GM23248 (cell line): Measurements from ENCODE around the gene PCMT1. TPM values are rescaled to one million over a fixed set of nuclear protein-coding genes. Genes with fewer than 3 reads are reported as not detected.

Experiments used
- DNase-seq: peaks from one replicate; pipeline ENCODE4 v3.0.0-alpha.2; 2015
- H2AFZ ChIP-seq: fragments of 200-600 bp; sonication (generic); 2 replicates; pipeline ENCODE4 v1.6.1; 2016; ENCODE audit warnings: antibody characterized with exemption
- H3F3A ChIP-seq: fragments of 200-600 bp; sonication (generic); 2 replicates; pipeline ENCODE4 v1.6.1; 2016; ENCODE audit warnings: mild to moderate bottlenecking, antibody characterized with exemption, mixed run types; ENCODE audit not compliant: insufficient read depth
- H3K27ac ChIP-seq: fragments of 200-600 bp; sonication (generic); 2 replicates; pipeline ENCODE4 v1.5.1; 2016; ENCODE audit warnings: mild to moderate bottlenecking
- H3K27me3 ChIP-seq: fragments of 200-600 bp; sonication (generic); replicated peaks from 2 replicates; pipeline ENCODE4 v1.6.1; 2016; ENCODE audit warnings: mild to moderate bottlenecking; ENCODE audit not compliant: insufficient read depth
- H3K36me3 ChIP-seq: fragments of 200-600 bp; sonication (generic); 2 replicates; pipeline ENCODE4 v1.6.1; 2016; ENCODE audit warnings: low read depth, mild to moderate bottlenecking
- H3K4me1 ChIP-seq: fragments of 200-600 bp; sonication (generic); 2 replicates; pipeline ENCODE4 v1.6.1; 2016; ENCODE audit warnings: mild to moderate bottlenecking; ENCODE audit not compliant: insufficient read depth
- H3K4me2 ChIP-seq: fragments of 200-600 bp; sonication (generic); one replicate; pipeline ENCODE4 v1.6.1; 2016; ENCODE audit warnings: mild to moderate bottlenecking; ENCODE audit not compliant: unreplicated experiment
- H3K4me3 ChIP-seq: fragments of 200-600 bp; sonication (generic); 2 replicates; pipeline ENCODE4 v1.5.1; 2016; ENCODE audit warnings: mild to moderate bottlenecking
- H3K79me2 ChIP-seq: fragments of 200-600 bp; sonication (generic); 2 replicates; pipeline ENCODE4 v1.6.1; 2016; ENCODE audit warnings: mild to moderate bottlenecking; ENCODE audit not compliant: insufficient read depth
- H3K9ac ChIP-seq: fragments of 200-600 bp; sonication (generic); 2 replicates; pipeline ENCODE4 v1.6.1; 2016; ENCODE audit warnings: mild to moderate bottlenecking
- H3K9me2 ChIP-seq: fragments of 200-600 bp; sonication (generic); 2 replicates; pipeline ENCODE4 v1.6.1; 2016; ENCODE audit warnings: mixed run types, mild to moderate bottlenecking, moderate library complexity; ENCODE audit not compliant: insufficient read depth
- H3K9me3 ChIP-seq: fragments of 200-600 bp; sonication (generic); one replicate; pipeline ENCODE4 v1.6.1; 2017; ENCODE audit warnings: low read depth
- H4K20me1 ChIP-seq: fragments of 200-600 bp; sonication (generic); 2 replicates; pipeline ENCODE4 v1.6.0; 2016; ENCODE audit not compliant: insufficient read depth
- EZH2 ChIP-seq: fragments of 200-600 bp; sonication (generic); IDR thresholded peaks from 2 replicates; pipeline ENCODE4 v1.6.1; 2018; ENCODE audit warnings: antibody characterized with exemption, mild to moderate bottlenecking; ENCODE audit not compliant: insufficient read depth, poor library complexity, severe bottlenecking
- EZH2phosphoT487 ChIP-seq: fragments of 200-600 bp; sonication (generic); IDR thresholded peaks from 2 replicates; pipeline ENCODE4 v1.6.1; 2018; ENCODE audit warnings: antibody characterized with exemption, moderate library complexity, mild to moderate bottlenecking, low read depth; ENCODE audit not compliant: insufficient read depth
- WGBS, 2 experiments: methylation state at CpG; one replicate each; pipeline ENCODE4 v1.1.6; 2015 to 2017; ENCODE audit warnings: low lambda C conversion rate in 2 of 2, low coverage in 1 of 2; ENCODE audit errors: missing lambda C conversion rate in 2 of 2; 5-methylcytosine and 5-hydroxymethylcytosine counted together
- in situ Hi-C: fragments of 300-500 bp; cut with MboI; formaldehyde crosslinking; loops from 2 replicates; pipeline ENCODE4 v1.15.0; 2020
- polyA plus RNA-seq: library from polyadenylated mRNA; unstranded; fragments of >200 nt; fragmentation: Nextera tagmentation; extraction: Ambion mirVana; gene quantifications from 2 replicates; pipeline ENCODE4 v1.2.1, GENCODE V29; 2016
- total RNA-seq: library from RNA; depleted of rRNA; stranded (reverse); fragments of >200 nt; shearing (Covaris generic); gene quantifications from 2 replicates; pipeline ENCODE4 v1.2.3, GENCODE V29; 2014; rRNA removed

The PCMT1 gene
- total and polyA plus RNA-seq, 2 experiments from 2014 or later, result 165 to 184 TPM

GRCh38 chr6:149857541-149857940 lies 108.0 kb downstream of the PCMT1 start:
- Histone ChIP-seq H3K4me1 (peaks cover 75% of the 10 kb centered on the region), H3K27ac (peak overlapping the region; percentile 94)
- DNase-seq, result no peak

GRCh38 chr6:149859368-149859767 lies 109.8 kb downstream of the PCMT1 start:
- no peak overlapping the region for H3K4me3 ChIP-seq
- H2AFZ ChIP-seq, result no peak overlapping the region
- H3K36me3 ChIP-seq, result no peaks in the 10 kb centered on the region
- H3K27ac ChIP-seq, result peak overlapping the region; percentile 79
- H4K20me1 ChIP-seq, result no peaks in the 10 kb centered on the region
- H3K9me3 ChIP-seq, result no peaks in the 10 kb centered on the region
- no peak for TF ChIP-seq EZH2phosphoT487
- TF ChIP-seq EZH2, result no peak
- 54 to 55% methylated on average over 7 of the region's 7 CpGs for WGBS, 2 experiments
- peaks cover 65% of the 10 kb centered on the region for H3K4me1 ChIP-seq
- peak overlapping the region; percentile 34 for H3K4me2 ChIP-seq
- peak overlapping the region; percentile 47 for H3K9ac ChIP-seq
- in situ Hi-C loops, result no loop called here
- peaks cover 69% of the 10 kb centered on the region for H3K79me2 ChIP-seq
- peak; percentile 90 for DNase-seq
- peaks cover 54% of the 10 kb centered on the region for H3F3A ChIP-seq
- no peaks in the 10 kb centered on the region for H3K27me3 ChIP-seq
- H3K9me2 ChIP-seq, result no peaks in the 10 kb centered on the region

More at GRCh38 chr6:149857541-149857940, 108.0 kb downstream of the PCMT1 start:
- Histone ChIP-seq H3K4me3 (peak overlapping the region; percentile 64; the same call in 1 of the 2 replicates), H3F3A (peaks cover 59% of the 10 kb centered on the region), H3K36me3 (0 out of 2 replicates have a peak, but pooled peaks cover 2% of the 10 kb centered on the region), H4K20me1 (no peaks in the 10 kb centered on the region), H2AFZ (no peak overlapping the region), H3K9ac (peak overlapping the region; percentile 76), H3K79me2 (peaks cover 84% of the 10 kb centered on the region), H3K9me2 (no peaks in the 10 kb centered on the region), H3K27me3 (no peaks in the 10 kb centered on the region), H3K9me3 (no peaks in the 10 kb centered on the region), H3K4me2 (peak overlapping the region; percentile 86)
- 93% methylated on average over 5 of the region's 5 CpGs for WGBS, 2 experiments
- in situ Hi-C loops, result no loop called here
- TF ChIP-seq EZH2phosphoT487, result no peak
- TF ChIP-seq EZH2, result no peak

GRCh38 chr6:149859938-149860337 lies 110.4 kb downstream of the PCMT1 start:
- Histone ChIP-seq H3K4me2 (peak overlapping the region; percentile 34), H3K4me3 (no peak overlapping the region), H4K20me1 (no peaks in the 10 kb centered on the region), H3K79me2 (peaks cover 69% of the 10 kb centered on the region), H3K36me3 (no peaks in the 10 kb centered on the region), H3K9me3 (no peaks in the 10 kb centered on the region), H3K9ac (peak overlapping the region; percentile 47), H3K4me1 (peaks cover 59% of the 10 kb centered on the region), H3K27me3 (no peaks in the 10 kb centered on the region), H2AFZ (no peak overlapping the region), H3K9me2 (no peaks in the 10 kb centered on the region), H3K27ac (peak overlapping the region; percentile 79), H3F3A (peaks cover 48% of the 10 kb centered on the region)
- no peak for DNase-seq
- WGBS, 2 experiments, result 96 to 100% methylated on average over 3 of the region's 3 CpGs
- no peak for TF ChIP-seq EZH2phosphoT487
- no peak for TF ChIP-seq EZH2
- in situ Hi-C loops, result no loop called here

GRCh38 chr6:149860513-149860833 lies 110.9 kb downstream of the PCMT1 start:
- Histone ChIP-seq H3K4me2 (no peak overlapping the region), H3K4me3 (no peak overlapping the region), H3K9me2 (no peaks in the 10 kb centered on the region), H3K27me3 (no peaks in the 10 kb centered on the region), H3K4me1 (peaks cover 54% of the 10 kb centered on the region), H2AFZ (no peak overlapping the region), H3K27ac (no peak overlapping the region), H3K9me3 (no peaks in the 10 kb centered on the region), H3K36me3 (no peaks in the 10 kb centered on the region), H3F3A (peaks cover 43% of the 10 kb centered on the region), H3K9ac (no peak overlapping the region), H3K79me2 (peaks cover 69% of the 10 kb centered on the region), H4K20me1 (no peaks in the 10 kb centered on the region)
- DNase-seq, result no peak
- in situ Hi-C loops, result no loop called here
- TF ChIP-seq EZH2phosphoT487 (no peak), EZH2 (no peak)
- 97 to 99% methylated on average over 5 of the region's 5 CpGs for WGBS, 2 experiments

Other genes starting within 250 kb of the PCMT1 start
- 32.2 and 43.5 TPM in 2 replicates for gene PPIL4, start 203.7 kb upstream of the PCMT1 start, total RNA-seq
- 43.0 and 43.5 TPM in 2 replicates for gene PPIL4, start 203.7 kb upstream of the PCMT1 start, polyA plus RNA-seq
- 83.1 and 83.6 TPM in 2 replicates for gene GINM1, start 183.4 kb upstream of the PCMT1 start, total RNA-seq
- gene GINM1, start 183.4 kb upstream of the PCMT1 start, polyA plus RNA-seq, result 95.4 and 98.7 TPM in 2 replicates
- gene KATNA1, start 101.0 kb upstream of the PCMT1 start, total RNA-seq, result 30.9 and 34.8 TPM in 2 replicates
- gene KATNA1, start 101.0 kb upstream of the PCMT1 start, polyA plus RNA-seq, result 27.1 and 28.4 TPM in 2 replicates
- 18.1 and 20.2 TPM in 2 replicates for gene LATS1, start 31.6 kb upstream of the PCMT1 start, total RNA-seq
- gene LATS1, start 31.6 kb upstream of the PCMT1 start, polyA plus RNA-seq, result 11.5 and 12.8 TPM in 2 replicates
- 35.8 and 58.0 TPM in 2 replicates for gene NUP43, start 3.2 kb upstream of the PCMT1 start, total RNA-seq
- 16.1 and 16.4 TPM in 2 replicates for gene NUP43, start 3.2 kb upstream of the PCMT1 start, polyA plus RNA-seq
- gene LRP11, start 114.6 kb downstream of the PCMT1 start, total RNA-seq, result 108 and 168 TPM in 2 replicates
- gene LRP11, start 114.6 kb downstream of the PCMT1 start, polyA plus RNA-seq, result 44.9 and 50.3 TPM in 2 replicates
- gene RAET1E, start 148.4 kb downstream of the PCMT1 start, total RNA-seq, result 8.6 and 10.4 TPM in 2 replicates
- 8.1 and 8.8 TPM in 2 replicates for gene RAET1E, start 148.4 kb downstream of the PCMT1 start, polyA plus RNA-seq
- 5.2 and 8.9 TPM in 2 replicates for gene RAET1G, start 173.4 kb downstream of the PCMT1 start, total RNA-seq
- 15.5 and 15.8 TPM in 2 replicates for gene RAET1G, start 173.4 kb downstream of the PCMT1 start, polyA plus RNA-seq
- 11.4 and 23.8 TPM in 2 replicates for gene ULBP2, start 192.3 kb downstream of the PCMT1 start, total RNA-seq
- gene ULBP2, start 192.3 kb downstream of the PCMT1 start, polyA plus RNA-seq, result 29.5 and 30.1 TPM in 2 replicates
- gene ULBP1, start 214.2 kb downstream of the PCMT1 start, total RNA-seq, result 5.8 and 6.1 TPM in 2 replicates
- 8.7 and 9.1 TPM in 2 replicates for gene ULBP1, start 214.2 kb downstream of the PCMT1 start, polyA plus RNA-seq